ENCODE data around the gene SLC12A8.
A peak's percentile ranks its signal among the peaks of the same experiment; 100 is the strongest.

The SLC12A8 gene

GRCh38 chr3:125186261-125186787 lies 26.2 kb downstream of the SLC12A8 start:
- DNase-seq: peak in 1 of 5 experiments; percentile 11

DNA sequence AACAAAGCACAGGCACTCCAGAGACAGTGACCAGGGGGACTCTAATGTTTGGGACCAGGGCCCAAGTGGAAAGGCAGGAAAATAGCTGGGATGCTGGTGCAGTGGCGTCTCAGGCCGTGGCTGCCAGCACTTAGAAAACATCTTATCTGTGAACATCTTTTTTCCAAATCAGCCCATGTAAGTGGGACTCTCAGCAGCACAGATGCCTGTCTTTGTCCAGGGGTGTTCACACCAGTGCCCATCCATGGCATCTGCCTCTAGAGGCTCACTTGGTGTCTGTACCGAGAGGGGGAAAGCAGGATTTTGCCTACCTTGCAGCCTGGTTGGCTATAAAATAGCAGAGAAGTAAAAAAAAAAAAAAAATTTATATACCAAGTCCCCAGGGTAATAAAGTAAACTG lies 26.7 kb downstream of the SLC12A8 start:
- DNase-seq: no peak

DNA sequence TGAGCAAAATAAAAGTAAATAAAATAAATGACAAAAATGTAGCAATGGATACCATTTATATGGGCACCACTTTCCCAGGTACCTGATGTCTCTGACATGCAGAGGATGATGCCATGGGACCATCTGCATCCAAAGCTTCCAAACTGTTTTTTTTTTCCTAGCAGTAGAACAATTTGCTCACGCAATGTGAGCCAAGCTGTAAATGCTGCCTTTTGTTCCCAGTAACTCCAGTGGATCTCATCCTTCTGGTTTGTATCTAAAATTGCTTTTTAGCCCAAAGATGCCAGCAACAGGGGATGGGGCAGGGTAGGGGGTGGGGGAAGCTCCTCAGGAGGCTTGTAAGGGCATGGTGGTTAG lies 32.7 kb downstream of the SLC12A8 start:
- no peak for DNase-seq

- no peak for DNase-seq
These were observed 33.2 kb downstream of the SLC12A8 start for GRCh38 chr3:125179143-125179883.

- DNase-seq: no peak
These were observed 34.8 kb downstream of the SLC12A8 start for GRCh38 chr3:125177746-125178145.

DNA sequence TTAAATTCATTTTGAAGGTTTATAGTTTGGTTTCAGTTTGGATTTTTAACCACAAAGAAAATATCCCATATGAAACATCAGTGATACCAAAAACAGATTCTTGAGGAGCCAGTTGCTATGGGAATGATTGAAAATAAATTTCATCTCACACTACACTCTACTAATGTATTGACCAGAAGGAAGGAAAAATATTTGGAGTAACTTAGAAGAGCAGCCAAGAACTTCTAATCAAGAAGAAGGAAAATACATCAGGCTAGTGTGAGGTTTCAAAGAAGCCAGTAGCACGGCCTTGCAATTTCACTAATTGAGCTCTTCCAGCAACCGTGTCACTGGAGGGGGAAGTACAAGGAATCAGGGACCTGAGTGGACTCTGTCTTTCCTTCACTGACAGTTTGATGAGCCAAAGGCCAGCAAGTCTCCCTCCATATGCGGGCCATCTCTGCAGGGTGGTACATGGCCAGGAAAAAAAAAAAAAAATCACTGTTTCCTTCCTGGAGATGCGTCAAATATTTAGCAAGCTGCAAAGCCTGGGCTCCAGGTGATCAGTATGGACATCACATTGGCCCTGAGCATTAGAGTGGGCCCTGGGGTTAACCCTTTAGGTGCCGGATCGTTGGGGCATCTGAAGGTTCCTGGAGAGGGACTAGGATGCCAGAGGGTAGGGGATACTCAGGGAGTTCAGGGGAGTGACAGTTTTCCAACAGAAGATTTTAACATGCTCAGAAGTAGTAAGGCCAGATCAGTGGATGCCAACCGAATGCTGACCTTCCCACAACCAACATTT lies 37.1 kb downstream of the SLC12A8 start:
- no peak for DNase-seq

DNA sequence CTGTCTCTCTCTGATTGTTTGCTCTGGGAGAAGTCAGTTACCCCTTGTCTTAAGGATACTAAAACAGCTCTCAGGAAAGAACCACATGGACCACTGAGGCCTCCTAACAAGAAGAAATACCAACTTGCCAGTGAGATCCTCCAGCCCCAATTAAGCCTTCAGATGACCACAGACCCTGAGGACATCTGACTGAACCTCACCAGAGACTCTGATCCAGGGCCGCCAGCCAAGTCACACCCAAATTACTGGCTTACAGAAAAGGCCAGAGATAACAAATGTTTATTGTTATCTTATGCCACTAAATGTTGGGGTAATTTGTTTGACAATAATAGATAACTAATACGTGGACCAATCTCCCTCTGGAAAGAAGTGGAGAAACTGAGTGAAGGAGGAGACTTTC lies 40.2 kb downstream of the SLC12A8 start:
- DNase-seq: no peak

- no peak for DNase-seq
These were observed 43.7 kb downstream of the SLC12A8 start for GRCh38 chr3:125168711-125169393.

- no peak for DNase-seq
These were observed 45.9 kb downstream of the SLC12A8 start for GRCh38 chr3:125166599-125167136.

GRCh38 chr3:125165948-125166553 lies 46.5 kb downstream of the SLC12A8 start:
- DNase-seq: no peak

GRCh38 chr3:125165189-125165947 lies 47.2 kb downstream of the SLC12A8 start:
- DNase-seq: no peak

- no peak for DNase-seq
These were observed 48.6 kb downstream of the SLC12A8 start for GRCh38 chr3:125163739-125164601.

GRCh38 chr3:125161607-125162219 lies 50.8 kb downstream of the SLC12A8 start:
- no peak for DNase-seq

- DNase-seq: no peak
These were observed 51.8 kb downstream of the SLC12A8 start for GRCh38 chr3:125160606-125161371.

- no peak for DNase-seq
These were observed 55.4 kb downstream of the SLC12A8 start for GRCh38 chr3:125157183-125157582.

DNA sequence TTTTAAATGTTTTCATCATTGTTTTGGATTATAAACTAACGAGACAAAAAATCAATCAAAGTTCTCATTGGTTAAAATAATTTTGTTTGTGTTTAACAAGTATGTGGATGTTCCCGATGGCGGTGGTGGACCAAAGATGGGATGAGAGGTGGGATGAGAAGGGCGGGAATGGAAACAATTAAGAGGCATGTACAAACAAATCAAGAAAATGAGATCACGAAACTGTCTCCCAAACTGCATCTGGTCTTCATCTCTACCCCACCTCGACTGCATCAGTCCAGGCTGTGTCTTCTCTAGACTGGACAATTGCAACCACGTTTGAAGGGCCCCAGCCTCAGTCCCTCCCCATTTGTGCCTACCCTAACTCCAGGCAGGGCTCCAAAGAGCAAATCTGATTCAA lies 56.1 kb downstream of the SLC12A8 start:
- DNase-seq: no peak

- DNase-seq: peak in 1 of 5 experiments; percentile 58
These were observed 57.7 kb downstream of the SLC12A8 start for GRCh38 chr3:125154800-125155269.

- DNase-seq: no peak
These were observed 58.4 kb downstream of the SLC12A8 start for GRCh38 chr3:125154110-125154509.

DNA sequence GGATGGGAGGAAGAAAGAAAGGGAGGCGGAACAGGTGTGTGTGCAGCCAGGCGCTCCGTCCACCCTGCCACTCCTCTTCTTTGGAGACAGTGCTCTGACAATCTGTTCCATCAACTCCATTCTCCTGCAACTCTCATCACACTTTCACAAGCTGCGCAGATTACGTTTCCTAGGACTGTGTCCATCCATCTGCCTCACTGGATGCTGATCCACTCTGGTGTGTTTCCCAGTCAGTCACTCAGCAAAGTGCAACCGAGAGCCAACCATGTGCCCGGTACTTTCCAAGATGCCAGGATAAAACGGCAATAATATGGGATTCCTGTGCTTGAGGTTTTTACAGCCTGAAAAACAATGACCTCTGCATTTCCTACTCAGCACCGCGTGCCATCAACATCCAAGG lies 59.6 kb downstream of the SLC12A8 start:
- no peak for DNase-seq
